Common myeloid progenitor, CD34-positive (primary cell): ENCODE results near the gene F10.
"Not testable (repeated sequence)": the region's sequence is repeated elsewhere in the genome, so short reads cannot be mapped to it uniquely, and the experiment has no call there.

Experiments used
- CTCF ChIA-PET: fragments of 350-600 bp; sonication (Branson Sonifier 250); formaldehyde crosslinking; loops from one replicate; lab custom pipeline; 2021; ENCODE audit warnings: antibody characterized with exemption; lab: Charles Lee
- POLR2A ChIA-PET: fragments of 350-600 bp; sonication (Branson Sonifier 250); formaldehyde crosslinking; loops from one replicate; lab custom pipeline; 2021; ENCODE audit warnings: antibody characterized with exemption; lab: Charles Lee
- DNase-seq, 3 donors: peaks; one replicate each; pipeline versions ENCODE4 v3.0.0 to v3.0.0-alpha.2; 2013
- H3K27ac ChIP-seq, 2 experiments: 1 replicate in 1 of 2; 2 replicates in 1 of 2; pipeline ENCODE4 v1.7.0; 2013; ENCODE audit warnings: inconsistent platforms in 2 of 2, low read length in 2 of 2, mild to moderate bottlenecking in 2 of 2, low read depth in 1 of 2, moderate library complexity in 1 of 2; ENCODE audit not compliant: severe bottlenecking in 2 of 2, insufficient read depth in 1 of 2, poor library complexity in 1 of 2
- H3K27me3 ChIP-seq, 5 experiments: replicated peaks in 2 of 5; 1 replicate in 3 of 5; 2 replicates in 2 of 5; pipeline versions ENCODE4 v1.6.1 to v1.7.0; 2013; ENCODE audit warnings: low read length in 4 of 5, mild to moderate bottlenecking in 2 of 5, moderate library complexity in 2 of 5, inconsistent platforms in 1 of 5; ENCODE audit not compliant: insufficient read depth in 5 of 5, control insufficient read depth in 4 of 5
- H3K36me3 ChIP-seq, 4 experiments: 1 replicate in 2 of 4; 2 replicates in 2 of 4; pipeline versions ENCODE4 v1.6.1 to v1.7.0; 2013; ENCODE audit warnings: low read length in 3 of 4, control low read depth in 1 of 4, mild to moderate bottlenecking in 1 of 4; ENCODE audit not compliant: control insufficient read depth in 4 of 4, insufficient read depth in 4 of 4
- H3K4me1 ChIP-seq, 4 experiments: 1 replicate in 3 of 4; 2 replicates in 1 of 4; pipeline versions ENCODE4 v1.6.1 to v1.7.1; 2013; ENCODE audit warnings: low read length in 3 of 4, mild to moderate bottlenecking in 3 of 4, control low read depth in 1 of 4, inconsistent platforms in 1 of 4, moderate library complexity in 1 of 4; ENCODE audit not compliant: control insufficient read depth in 4 of 4, insufficient read depth in 4 of 4; ENCODE audit errors: control extremely low read depth in 1 of 4
- H3K4me3 ChIP-seq, 7 experiments: 1 replicate in 4 of 7; 2 replicates in 3 of 7; pipeline versions ENCODE4 v1.5.1 to v1.7.0; 2013; ENCODE audit warnings: mild to moderate bottlenecking in 7 of 7, low read length in 6 of 7, moderate library complexity in 6 of 7, inconsistent platforms in 2 of 7, low read depth in 2 of 7, control low read depth in 1 of 7; ENCODE audit not compliant: insufficient read depth in 4 of 7, control insufficient read depth in 1 of 7; ENCODE audit errors: extremely low read depth in 1 of 7
- H3K9me3 ChIP-seq, 5 experiments: 1 replicate in 4 of 5; 2 replicates in 1 of 5; pipeline versions ENCODE4 v1.6.1 to v1.7.1; 2013; ENCODE audit warnings: low read length in 4 of 5, mild to moderate bottlenecking in 2 of 5, inconsistent platforms in 1 of 5, low read depth in 1 of 5, moderate library complexity in 1 of 5; ENCODE audit not compliant: control insufficient read depth in 4 of 5, insufficient read depth in 2 of 5; ENCODE audit errors: control extremely low read depth in 1 of 5
- WGBS: methylation state at CpG from one replicate; pipeline ENCODE4 v1.1.5; 2013; ENCODE audit not compliant: insufficient coverage; 5-methylcytosine and 5-hydroxymethylcytosine counted together

Gene F10

GRCh38 chr13:113105032-113105920, 17.3 kb upstream of the F10 start, which contains the start of gene F7:
Gene F7 (plus strand): TSS chr13:113105791. CDS start chr13:113105842, 51 bp downstream.
- 82% methylated on average over 13 of the region's 17 CpGs for WGBS
- Histone ChIP-seq H3K9me3 (peaks cover 0 to 11% (median 6%) of the 10 kb centered on the region in 5 experiments), H3K27ac (no peak within 1 kb of the TSS), H3K4me1 (peaks cover 0 to 6% (median 3%) of the 10 kb centered on the region in 4 experiments), H3K27me3 (peaks cover 0 to 38% (median 8%) of the 10 kb centered on the region in 5 experiments), H3K4me3 (no peak within 1 kb of the TSS), H3K36me3 (no peaks in the 10 kb centered on the region)
- ChIA-PET CTCF (no interaction called here), POLR2A (no interaction called here)
- no peak for DNase-seq

GRCh38 chr13:113105921-113106452, 16.6 kb upstream of the F10 start:
- no peak for DNase-seq
- CTCF ChIA-PET = no interaction called here
- Histone ChIP-seq H3K4me3 (no peak overlapping the region), H3K27ac (no peak overlapping the region), H3K36me3 (no peaks in the 10 kb centered on the region), H3K9me3 (peaks cover 0 to 11% (median 6%) of the 10 kb centered on the region in 5 experiments), H3K4me1 (peaks cover 0 to 13% (median 11%) of the 10 kb centered on the region in 4 experiments), H3K27me3 (peaks cover 0 to 45% (median 13%) of the 10 kb centered on the region in 5 experiments)
- POLR2A ChIA-PET = no interaction called here
- WGBS = 49% methylated on average over 6 of the region's 16 CpGs

DNA sequence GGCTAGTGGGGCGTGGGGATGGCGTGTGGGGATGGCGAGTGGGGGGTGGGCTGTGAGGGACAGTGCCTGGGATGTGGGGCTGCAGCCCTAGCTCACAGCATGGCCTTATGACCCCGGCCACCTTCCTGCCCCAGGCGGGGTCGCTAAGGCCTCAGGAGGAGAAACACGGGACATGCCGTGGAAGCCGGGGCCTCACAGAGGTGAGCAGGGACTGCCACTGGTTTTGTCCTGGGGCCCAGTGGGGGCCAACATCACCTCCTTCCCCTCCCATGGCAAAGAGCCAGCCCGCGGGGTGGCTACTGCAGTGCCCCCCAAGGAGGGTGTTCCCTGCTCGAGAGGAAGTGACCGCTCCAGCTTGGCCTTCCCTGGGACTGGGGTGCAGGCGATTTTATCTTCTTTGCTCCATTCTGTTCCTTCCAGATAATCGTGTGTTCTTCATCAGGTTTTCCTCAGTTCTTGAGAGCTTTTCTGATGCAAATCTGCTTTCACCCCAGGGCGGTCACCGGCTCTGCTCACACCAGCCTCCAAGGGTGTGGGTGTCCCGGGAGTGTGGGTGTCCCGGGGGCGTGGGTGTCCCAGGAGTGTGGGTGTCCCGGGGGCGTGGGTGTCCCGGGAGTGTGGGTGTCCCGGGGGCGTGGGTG, 15.8 kb upstream of the F10 start:
- peaks cover 0 to 11% (median 6%) of the 10 kb centered on the region in 5 experiments for H3K9me3 ChIP-seq
- H3K36me3 ChIP-seq = no peaks in the 10 kb centered on the region
- peaks cover 0 to 50% (median 14%) of the 10 kb centered on the region in 5 experiments for H3K27me3 ChIP-seq
- 69% methylated on average over 12 of the region's 25 CpGs for WGBS
- ChIA-PET CTCF (no interaction called here), POLR2A (no interaction called here)
- no peak overlapping the region for H3K4me3 ChIP-seq
- peaks cover 0 to 13% (median 12%) of the 10 kb centered on the region in 4 experiments for H3K4me1 ChIP-seq
- no peak overlapping the region for H3K27ac ChIP-seq
- no peak for DNase-seq

DNA sequence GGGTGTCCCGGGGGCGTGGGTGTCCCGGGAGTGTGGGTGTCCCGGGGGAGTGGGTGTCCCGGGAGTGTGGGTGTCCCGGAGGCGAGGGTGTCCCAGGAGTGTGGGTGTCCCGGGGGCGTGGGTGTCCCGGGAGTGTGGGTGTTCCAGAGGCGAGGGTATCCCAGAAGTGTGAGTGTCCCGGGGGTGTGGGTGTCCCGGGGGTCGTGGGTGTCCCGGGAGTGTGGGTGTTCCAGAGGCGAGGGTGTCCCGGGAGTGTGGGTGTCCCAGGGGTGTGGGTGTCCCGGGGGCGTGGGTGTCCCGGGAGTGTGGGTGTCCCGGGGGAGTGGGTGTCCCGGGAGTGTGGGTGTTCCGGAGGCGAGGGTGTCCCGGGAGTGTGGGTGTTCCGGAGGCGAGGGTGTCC, 14.1 kb upstream of the F10 start:
- H3K4me3 ChIP-seq, H3K36me3 ChIP-seq, CTCF ChIA-PET, POLR2A ChIA-PET, H3K27ac ChIP-seq, DNase-seq: not testable (repeated sequence)
- H3K27me3 ChIP-seq = peaks cover 0 to 53% (median 14%) of the 10 kb centered on the region in 5 experiments
- peaks cover 0 to 20% (median 19%) of the 10 kb centered on the region in 4 experiments for H3K4me1 ChIP-seq
- H3K9me3 ChIP-seq = peaks cover 0 to 11% (median 6%) of the 10 kb centered on the region in 5 experiments
- 100% methylated on average over 7 of the region's 27 CpGs for WGBS

- POLR2A ChIA-PET = no interaction called here
- Histone ChIP-seq H3K9me3 (peaks cover 0 to 11% (median 6%) of the 10 kb centered on the region in 5 experiments), H3K27me3 (peaks cover 0 to 45% (median 14%) of the 10 kb centered on the region in 5 experiments), H3K27ac (no peak overlapping the region), H3K36me3 (no peaks in the 10 kb centered on the region), H3K4me1 (peaks cover 0 to 24% (median 22%) of the 10 kb centered on the region in 4 experiments), H3K4me3 (peak overlapping the region in 2 of 7 experiments; percentile 60 to 70)
- WGBS = 35% methylated on average over 71 of the region's 73 CpGs
- CTCF ChIA-PET = no interaction called here
- DNase-seq = peak in 1 of 3 donors; percentile 8
These were observed 13.2 kb upstream of the F10 start for GRCh38 chr13:113109151-113110047.

GRCh38 chr13:113110048-113110851, 12.3 kb upstream of the F10 start:
- H3K4me1 ChIP-seq = peaks cover 0 to 24% (median 22%) of the 10 kb centered on the region in 4 experiments
- peaks cover 0 to 11% (median 6%) of the 10 kb centered on the region in 5 experiments for H3K9me3 ChIP-seq
- peak in 2 of 3 donors; percentile 44 to 55 for DNase-seq
- WGBS = 1% methylated on average over 60 of the region's 99 CpGs
- ChIA-PET CTCF (no interaction called here), POLR2A (no interaction called here)
- H3K27me3 ChIP-seq = peaks cover 0 to 39% (median 14%) of the 10 kb centered on the region in 5 experiments
- H3K4me3 ChIP-seq = peak overlapping the region; percentile 3 to 73 (median 51)
- no peak overlapping the region for H3K27ac ChIP-seq
- no peaks in the 10 kb centered on the region for H3K36me3 ChIP-seq
